ENCODE results near the gene ZNF609.

- TF ChIP-seq EP300 (IDR thresholded peaks at IDR 0.05) (no peak), CTCF (IDR thresholded peaks at IDR 0.05) (no peak), USF2 (IDR thresholded peaks at IDR 0.05) (no peak), FOXS1 (CRISPR knock-in tag; IDR thresholded peaks at IDR 0.05) (no peak), CEBPB (IDR thresholded peaks at IDR 0.05) (no peak), RNF2 (IDR thresholded peaks at IDR 0.05; ENCODE audit: borderline replicate concordance, low read depth) (no peak), CBX2 (IDR thresholded peaks at IDR 0.05; ENCODE audit: borderline replicate concordance, low read depth) (no peak), RCOR1 (IDR thresholded peaks at IDR 0.05; ENCODE audit: low read depth, low read length) (no peak)
Measured at GRCh38 chr15:64621056-64621455, 160.7 kb downstream of the ZNF609 start.

Measured in A549 (cell line).